Activated T-helper 1 cell treated with Interleukin-2 at 50 U/mL for 16 hours (primary cell): ENCODE data around the gene RNF135.
"Not testable (repeated sequence)": the region's sequence is repeated elsewhere in the genome, so short reads cannot be mapped to it uniquely, and the experiment has no call there.

ENCODE experiments used
- DNase-seq: peaks from one replicate; pipeline ENCODE4 v3.0.0-alpha.2; 2020; ENCODE audit warnings: low read depth

RNF135 gene, protein sequence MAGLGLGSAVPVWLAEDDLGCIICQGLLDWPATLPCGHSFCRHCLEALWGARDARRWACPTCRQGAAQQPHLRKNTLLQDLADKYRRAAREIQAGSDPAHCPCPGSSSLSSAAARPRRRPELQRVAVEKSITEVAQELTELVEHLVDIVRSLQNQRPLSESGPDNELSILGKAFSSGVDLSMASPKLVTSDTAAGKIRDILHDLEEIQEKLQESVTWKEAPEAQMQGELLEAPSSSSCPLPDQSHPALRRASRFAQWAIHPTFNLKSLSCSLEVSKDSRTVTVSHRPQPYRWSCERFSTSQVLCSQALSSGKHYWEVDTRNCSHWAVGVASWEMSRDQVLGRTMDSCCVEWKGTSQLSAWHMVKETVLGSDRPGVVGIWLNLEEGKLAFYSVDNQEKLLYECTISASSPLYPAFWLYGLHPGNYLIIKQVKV

DNA sequence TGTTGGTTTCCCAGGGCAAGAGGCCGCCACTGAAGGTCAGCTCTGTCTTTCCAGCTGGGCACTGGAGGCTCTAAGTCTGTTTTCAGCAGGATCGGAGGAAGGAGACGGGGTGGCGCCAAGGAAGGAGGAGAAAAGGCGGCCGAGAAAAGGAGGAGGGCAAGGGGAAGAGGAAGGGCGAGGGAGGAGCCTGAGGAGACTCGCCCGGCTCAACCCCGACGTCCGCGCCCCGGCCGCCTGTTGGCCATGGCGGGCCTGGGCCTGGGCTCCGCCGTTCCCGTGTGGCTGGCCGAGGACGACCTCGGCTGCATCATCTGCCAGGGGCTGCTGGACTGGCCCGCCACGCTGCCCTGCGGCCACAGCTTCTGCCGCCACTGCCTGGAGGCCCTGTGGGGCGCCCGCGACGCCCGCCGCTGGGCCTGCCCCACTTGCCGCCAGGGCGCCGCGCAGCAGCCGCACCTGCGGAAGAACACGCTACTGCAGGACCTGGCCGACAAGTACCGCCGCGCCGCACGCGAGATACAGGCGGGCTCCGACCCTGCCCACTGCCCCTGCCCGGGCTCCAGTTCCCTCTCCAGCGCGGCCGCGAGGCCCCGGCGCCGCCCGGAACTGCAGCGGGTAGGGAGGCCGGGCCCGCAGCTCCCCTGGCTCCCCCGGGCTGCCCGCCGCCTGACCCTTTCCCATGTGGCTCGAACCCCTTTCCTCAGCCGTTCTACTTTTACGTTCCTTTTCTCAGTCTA is at the start of gene RNF135:
Gene RNF135, plus strand, starts transcription at position 209 of the 737 bp plus-strand sequence. Its CDS starts 35 bp downstream, at position 244.
- DNase-seq, result peak; percentile 39

DNA sequence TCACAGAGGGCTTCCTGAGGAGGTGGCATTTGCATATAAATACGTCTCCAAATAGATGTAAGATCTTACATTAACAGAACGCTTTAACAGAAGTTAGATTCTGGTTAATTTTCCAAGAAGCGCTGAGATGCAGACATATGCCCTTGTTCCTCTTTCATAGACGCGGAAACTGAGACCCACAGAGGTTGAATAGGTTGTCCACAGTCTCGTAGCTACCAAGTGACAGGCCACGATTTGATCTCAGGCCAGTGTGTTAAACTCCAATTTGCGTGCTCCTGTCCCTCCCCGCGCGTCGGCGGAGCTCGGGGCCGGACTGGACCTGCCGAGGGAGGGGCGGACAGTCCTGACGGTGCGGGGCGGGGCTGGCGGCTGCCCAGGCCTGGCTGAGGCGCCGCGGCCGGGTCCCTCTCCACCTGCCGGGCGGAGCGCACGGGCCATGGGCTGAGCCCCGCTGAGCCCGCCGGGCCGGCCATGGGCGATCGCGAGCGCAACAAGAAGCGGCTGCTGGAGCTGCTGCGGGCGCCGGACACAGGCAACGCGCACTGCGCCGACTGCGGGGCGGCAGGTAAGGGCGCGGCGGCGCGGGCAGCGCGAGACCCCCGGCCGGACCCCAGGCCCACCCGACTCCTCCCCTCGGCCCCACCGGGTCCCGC is 49.2 kb upstream of the RNF135 start, which contains the start of gene ADAP2:
Gene ADAP2, plus strand, starts transcription at position 402 of the 653 bp plus-strand sequence. Its CDS starts 70 bp downstream, at position 472.
- no peak for DNase-seq

DNA sequence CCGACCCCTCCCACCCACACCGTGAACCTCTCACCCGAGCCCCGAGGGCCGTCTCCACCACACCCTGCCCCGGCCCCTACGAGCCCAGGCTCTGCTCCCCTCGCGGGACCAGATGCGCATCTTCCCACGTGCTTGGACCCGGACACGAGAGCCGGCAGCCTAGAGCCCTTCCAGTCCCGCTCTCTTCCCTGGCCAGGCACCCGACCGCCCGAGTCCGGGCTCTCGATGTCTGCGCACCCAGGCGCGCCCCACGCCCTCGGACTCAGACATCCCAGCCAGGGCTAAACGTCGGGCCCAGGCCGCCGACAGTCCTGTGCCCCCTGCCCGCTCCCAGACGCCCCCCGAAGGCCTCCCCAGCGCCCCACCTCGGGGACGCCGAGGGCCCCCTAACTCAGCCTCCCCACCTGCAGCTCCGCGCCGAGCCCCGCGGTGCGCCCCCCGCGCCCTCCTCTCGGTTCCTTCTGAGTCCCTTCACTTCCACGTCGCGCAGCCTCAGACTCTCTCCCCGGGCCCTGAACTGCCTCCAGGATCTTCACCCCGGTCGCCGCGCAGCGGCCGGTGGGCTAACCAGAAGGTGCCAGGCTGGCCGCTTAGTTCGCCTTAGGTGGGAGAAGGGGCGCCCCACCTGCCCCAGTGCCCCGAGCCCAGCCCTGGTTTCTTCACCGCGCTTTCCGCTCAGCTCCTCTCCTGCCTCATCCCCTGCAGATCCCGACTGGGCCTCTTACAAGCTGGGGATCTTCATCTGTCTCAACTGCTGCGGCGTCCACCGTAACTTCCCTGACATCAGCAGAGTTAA is 48.4 kb upstream of the RNF135 start:
- no peak for DNase-seq

DNA sequence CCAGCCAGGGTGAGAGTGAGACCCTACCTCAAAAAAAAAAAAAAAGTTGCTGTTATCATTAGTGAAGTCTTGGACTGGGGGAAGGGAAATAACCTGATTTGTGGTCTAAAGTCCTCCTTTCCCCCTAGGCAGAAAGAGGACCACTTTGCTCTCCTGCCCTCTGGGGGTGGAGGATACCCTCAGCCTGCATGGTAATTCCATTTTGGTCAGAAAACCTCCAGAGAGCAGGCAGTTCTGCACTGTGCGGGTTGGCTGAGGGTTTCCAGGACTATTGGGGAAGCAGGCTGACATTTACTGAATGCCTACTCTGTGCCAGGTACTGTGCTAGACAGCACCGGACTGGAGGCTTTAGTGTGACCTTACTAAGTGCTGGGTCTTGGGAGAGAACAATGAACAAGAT is 46.5 kb upstream of the RNF135 start:
- DNase-seq, result no peak

DNA sequence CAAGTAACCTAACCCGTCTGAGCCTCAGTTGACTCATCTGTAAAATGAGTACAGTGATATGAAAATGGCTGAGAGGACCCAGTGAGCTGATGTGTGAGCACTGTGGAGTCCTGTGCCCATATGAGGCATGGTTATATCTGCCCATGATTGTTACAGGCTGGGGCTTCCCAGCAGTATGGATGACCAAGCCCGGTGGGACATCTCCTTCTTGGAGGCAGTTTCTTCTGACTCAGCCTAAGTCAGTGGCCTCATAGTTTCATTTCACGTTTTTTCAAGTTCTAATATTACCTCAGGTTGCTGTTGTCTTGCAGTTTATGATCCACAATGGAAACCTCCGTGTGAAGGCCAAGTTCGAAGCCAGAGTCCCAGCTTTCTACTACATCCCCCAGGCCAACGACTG is 44.3 kb upstream of the RNF135 start:
- no peak for DNase-seq

DNA sequence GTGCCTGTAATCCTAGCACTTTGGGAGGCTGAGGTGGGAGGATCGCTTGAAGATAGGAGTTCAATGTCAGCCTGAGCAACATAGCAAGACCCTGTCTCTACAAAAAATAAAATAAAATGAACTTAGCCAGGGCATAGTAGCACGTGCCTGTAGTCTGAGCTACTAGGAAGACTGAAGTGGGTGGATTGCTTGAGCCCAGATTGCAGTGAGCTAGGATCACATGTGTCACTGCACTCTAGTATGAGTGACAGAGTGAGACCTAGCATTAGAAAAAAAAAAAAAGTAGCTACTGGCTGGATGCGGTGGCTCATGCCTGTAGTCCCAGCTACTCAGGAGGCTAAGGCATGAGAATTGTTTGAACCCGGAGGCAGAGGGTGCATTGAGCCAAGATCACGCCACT is 43.1 kb upstream of the RNF135 start:
- DNase-seq, result no peak

DNA sequence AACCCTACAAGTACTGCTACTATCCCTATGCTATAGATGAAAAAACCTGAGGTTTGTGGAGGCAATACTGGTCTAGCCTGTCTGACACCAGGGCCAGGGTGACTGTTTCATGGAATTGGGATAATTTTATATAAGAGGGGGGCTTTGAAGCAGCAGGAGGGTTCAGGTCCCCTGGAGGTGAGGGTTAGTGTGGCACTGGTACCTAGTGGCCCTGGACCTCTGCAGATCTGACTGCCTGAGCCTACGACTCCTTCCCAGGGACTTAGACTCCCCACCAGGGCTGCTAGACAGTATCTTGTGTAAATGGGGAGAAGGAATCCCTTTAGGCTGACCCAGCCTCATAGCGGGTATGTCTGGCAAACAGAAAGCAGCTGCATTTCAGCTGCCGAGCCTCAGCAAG is 42.3 kb upstream of the RNF135 start:
- DNase-seq, result no peak

DNA sequence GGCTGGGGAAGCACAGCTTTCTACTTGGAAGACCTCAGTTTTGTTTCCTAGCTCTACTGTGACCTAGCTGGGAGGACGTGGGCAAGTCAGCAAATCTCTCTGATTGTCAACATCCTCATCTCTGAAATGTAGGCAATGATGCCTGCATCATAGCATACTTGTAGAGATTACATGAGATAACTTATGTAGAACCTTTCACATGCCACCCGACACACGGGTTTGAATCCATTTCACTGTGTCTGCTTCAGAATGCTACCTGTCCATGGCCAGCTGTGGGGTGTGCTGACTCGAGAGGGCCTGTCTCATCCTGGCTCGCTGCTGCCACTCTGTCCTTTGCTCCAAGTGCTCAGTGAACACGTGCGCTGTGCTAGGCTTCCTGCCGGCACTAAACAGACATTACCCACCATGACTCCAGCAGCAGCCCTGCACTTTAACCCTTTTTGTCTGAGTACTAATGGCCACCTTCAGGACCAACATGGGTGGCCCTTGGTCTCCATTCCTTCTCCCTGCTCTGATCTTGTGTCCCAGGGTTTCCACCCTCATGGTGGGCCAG is 41.7 kb upstream of the RNF135 start:
- DNase-seq, result no peak

DNA sequence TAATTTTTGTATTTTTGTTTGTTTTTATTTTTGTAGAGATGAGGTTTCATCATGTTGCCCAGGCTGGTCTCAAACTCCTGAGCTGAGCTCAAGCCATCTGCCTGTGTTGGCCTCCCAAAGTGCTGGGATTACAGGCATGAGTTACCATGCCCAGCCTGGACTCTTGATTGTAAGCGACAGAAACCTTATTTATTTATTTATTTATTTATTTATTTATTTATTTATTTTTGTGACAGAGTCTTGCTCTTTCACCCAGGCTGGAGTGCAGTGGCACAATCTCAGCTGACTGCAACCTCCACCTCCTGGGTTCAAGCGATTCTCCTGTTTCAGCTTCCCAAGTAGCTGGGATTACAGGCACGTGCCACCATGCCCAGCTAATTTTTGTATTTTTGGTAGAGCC is 41.0 kb upstream of the RNF135 start:
- not testable (repeated sequence) for DNase-seq

DNA sequence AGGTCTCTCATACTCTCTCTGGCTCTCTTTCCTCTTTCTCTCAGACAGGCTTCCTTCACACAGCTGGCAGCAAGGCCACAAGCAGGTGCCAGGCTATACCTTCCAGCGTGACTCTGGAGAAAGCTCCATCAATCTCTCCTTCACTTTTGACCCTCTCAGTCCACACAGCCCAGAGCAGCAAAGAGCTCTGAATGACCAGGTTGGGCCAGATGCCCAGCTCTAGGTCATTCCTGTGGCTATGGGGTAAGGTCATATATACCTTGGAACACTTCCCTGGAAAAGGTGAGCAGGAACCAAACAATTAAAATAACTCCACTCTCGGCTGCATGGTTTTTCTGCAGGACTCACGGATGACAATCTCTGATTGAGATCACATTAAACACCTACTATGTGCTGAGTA is 40.3 kb upstream of the RNF135 start:
- no peak for DNase-seq

DNA sequence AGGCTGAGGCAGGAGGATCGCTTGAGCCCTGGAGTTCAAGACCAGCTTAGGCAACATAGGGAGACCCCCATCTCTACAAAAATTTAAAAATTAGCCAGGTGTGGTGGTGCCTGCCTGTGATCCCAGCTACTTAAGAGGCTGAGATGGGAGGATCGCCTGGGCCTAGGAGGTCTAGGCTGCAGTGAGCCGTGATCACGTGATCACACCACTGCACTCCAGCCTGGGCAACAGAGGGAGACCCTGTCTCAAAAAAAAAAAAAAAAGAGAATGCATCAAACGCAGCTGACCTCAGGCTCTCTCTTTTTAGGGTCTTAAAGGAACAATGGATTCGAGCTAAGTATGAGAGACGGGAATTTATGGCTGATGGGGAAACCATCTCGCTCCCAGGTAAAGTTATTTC is 39.3 kb upstream of the RNF135 start:
- DNase-seq, result not testable (repeated sequence)

DNA sequence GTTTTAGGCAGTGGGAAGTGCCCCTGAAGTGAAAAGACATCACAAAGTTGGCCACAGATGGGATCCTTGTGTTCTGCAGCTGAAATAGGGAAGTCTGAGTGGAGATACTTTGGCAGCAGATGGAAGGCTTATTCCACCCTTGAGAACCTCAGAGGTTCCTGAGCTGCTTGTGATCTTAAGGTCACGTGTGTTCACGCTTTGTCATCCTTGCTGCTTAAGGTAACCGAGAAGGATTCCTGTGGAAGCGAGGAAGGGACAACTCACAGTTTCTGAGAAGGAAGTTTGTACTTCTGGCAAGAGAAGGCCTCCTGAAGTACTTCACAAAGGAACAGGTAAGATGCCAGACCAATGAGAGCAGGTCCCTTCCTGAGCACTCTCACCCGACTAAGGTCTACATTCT is 36.9 kb upstream of the RNF135 start:
- no peak for DNase-seq

DNA sequence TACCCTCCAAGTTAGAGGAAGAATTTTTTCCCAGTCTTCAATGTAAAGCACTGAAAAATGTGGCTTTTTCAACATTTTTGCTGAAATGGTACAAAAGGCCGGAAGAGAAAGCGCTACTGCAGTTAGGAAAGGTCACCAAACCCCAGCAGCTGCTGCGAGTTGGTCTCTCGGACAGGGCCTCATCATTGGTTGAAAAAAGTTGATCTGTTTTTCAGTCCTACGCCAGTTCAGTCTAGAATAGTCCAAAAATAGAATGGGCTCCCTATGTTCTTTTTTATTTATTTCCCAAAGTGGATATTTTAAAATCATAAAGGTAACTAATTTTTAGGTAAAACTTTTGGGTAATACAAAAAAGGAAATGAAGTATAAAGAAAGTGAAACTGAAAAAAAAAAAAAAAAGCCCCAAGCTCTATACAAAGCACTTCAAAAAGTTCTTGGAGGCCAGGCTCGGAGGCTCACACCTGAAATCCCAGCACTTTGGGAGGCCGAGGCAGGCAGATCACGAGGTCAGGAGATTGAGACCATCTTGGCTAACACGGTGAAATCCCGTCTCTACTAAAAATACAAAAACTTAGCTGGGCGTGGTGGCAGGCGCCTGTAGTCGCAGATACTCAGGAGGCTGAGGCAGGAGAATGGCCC is 31.7 kb upstream of the RNF135 start:
- DNase-seq, result no peak

DNA sequence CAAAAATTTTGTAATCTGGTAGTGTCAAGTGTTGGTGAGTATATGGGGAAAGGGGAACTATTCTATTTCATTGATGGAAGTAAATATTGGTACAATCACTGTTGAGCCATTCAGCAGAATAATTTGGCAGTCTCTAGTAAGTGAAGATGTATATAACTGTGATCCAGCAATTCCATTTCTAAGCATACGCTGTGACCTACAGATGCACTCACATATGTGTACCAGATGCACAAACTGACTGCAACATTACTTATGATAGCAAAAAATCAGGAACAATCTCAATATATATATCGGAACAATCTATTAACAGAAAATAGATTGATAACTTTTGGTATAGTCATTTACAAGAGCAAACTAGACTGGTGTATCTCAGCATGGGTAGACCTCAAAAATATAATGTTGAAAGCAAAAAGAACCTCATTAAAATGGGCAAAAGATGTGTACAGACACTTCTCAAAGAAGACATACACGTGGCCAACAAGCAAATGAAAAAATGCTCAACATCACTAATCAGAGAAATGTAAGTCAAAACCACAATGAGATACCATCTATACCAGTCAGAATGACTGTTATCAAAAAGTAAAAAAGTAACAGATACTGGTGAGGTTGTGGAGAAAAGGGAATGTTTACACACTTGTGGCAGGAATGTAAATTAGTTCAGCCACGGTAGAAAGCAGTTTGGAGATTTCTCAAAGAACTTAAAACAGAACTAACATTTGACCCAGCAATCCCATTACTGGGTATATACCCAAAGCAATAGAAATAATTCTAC is 28.3 kb upstream of the RNF135 start:
- DNase-seq, result no peak

DNA sequence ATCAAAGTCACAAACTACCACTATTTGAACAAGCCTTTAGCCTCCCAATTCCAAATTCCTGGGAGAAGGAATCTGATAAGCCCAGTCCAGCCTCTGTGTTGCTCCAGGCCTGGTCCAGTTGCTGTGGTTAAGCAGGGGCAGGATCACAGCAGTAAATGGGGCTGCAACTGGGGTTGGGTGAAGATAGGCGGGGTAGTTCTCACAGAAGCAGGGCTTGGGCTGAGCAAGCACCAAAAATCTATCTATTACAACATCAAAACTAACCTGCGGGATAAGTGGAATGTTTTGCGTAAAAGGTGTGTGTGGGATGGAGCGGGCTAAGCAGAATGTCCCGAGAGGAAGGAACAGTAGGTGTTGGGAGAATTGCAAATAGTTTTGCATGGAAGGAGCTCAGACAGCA is 23.0 kb upstream of the RNF135 start:
- DNase-seq, result no peak

DNA sequence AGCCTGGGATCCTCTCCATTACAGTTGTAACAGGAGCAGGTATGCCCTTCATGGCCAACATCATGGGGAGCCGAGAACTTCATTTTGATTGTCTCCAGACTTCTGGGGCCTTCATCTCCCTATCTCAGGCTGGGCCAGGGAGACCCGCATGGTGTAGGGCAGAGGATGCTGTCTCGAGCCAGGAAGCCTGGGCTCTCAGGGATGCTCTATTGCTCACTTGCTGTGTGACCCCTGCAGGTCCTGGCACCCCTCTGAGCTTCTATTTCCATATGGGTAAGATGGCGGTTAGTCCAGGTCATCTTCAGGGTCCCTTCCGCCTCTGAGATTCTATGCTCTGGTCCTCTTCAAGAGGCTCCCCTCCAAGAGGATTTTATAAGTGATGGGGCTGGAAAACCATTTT is 20.6 kb upstream of the RNF135 start:
- DNase-seq, result no peak

DNA sequence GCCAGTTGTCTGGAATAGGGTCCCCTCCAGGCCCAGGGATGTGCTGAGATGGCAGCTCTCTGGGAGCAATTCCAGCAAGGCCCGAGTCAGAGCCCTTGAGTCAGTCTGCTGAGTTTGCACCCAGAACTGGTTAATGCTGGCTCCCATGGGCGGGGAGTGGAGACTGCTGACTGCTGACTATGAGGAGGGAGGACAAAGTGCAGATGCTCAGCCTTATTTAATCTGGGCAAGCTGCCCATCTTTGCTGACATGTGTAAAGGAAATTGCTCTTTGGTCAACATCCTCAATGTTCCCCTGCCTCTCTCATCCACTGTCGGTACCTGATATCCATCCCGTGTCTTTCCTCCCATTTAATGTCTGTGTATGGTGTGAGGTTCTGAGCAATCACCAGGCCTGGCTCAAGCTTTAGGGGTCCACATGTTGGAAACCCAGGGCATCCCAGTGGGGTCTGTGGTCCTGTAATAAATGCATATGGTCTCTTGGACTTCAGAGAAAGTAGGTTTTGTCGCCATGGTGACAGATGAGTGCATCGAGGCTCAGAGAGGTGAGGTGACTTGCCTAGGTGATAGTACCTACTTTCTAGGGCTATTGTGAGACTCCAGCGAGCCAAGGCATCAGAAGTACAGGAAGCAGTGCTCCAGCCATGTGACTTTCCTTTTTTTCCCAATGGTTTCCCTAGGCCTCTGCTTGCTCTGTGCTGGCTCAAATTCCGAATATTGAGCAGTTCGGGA is 20.0 kb upstream of the RNF135 start:
- no peak for DNase-seq

DNA sequence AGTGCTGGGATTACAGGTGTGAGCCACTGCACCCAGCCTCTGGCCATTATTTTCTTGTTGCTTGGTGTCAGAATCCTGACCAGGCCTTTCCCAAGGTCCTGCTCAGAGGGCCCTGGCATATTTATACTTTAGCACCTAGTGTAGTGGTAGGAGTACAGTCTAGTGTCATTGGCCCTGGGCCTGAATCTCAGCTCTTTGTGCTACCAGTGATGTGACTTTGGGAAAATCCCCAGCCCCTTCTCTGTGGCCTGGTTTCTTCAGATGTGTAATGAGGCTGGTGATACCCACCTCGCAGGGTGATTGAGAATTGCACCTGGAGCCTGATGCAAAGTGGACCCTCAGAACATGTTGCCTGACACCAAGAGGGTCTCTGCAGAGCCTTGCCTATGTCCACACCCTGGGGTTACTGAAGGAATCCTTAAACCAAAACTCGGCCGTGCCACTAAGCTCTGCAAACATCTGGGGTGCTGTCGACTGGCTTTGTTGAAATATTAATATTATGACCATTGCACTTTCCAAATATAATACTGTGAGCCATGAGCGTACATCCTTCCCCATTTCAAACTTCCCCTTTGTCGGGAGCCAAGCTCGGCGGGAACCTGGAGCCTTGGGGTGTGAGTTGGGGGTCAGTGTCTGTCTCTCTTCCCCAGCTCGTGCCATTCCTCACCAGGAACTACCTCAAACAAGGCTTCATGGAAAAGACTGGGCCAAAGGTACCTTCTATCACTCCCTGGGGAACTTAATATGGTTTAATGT is 18.0 kb upstream of the RNF135 start:
- no peak for DNase-seq
